Activated CD4-positive, alpha-beta T cell treated with anti-CD3 and anti-CD28 coated beads, Interleukin-2, amount 50 U/mL, for 1 hour (primary cell): ENCODE data around the gene RUBCN.

Experiments
- DNase-seq: peaks from one replicate; pipeline ENCODE4 v3.0.0-alpha.2; 2020

RUBCN gene

GRCh38 chr3:197736491-197737318 lies at the start of gene RUBCN:
Gene RUBCN (minus strand): TSS chr3:197736904. CDS start chr3:197736719, 185 bp downstream.
- DNase-seq = peak; percentile 89

GRCh38 chr3:197784019-197784585 lies 47.4 kb upstream of the RUBCN start:
- DNase-seq = no peak

GRCh38 chr3:197782230-197782629 lies 45.5 kb upstream of the RUBCN start:
- no peak for DNase-seq

- DNase-seq = no peak
Observed at GRCh38 chr3:197775317-197775716, 38.6 kb upstream of the RUBCN start.

GRCh38 chr3:197761784-197762183 lies 25.1 kb upstream of the RUBCN start:
- DNase-seq = no peak

GRCh38 chr3:197758512-197758911 lies 21.8 kb upstream of the RUBCN start:
- no peak for DNase-seq

- DNase-seq = no peak
Observed at GRCh38 chr3:197756704-197757103, 20.0 kb upstream of the RUBCN start.

DNA sequence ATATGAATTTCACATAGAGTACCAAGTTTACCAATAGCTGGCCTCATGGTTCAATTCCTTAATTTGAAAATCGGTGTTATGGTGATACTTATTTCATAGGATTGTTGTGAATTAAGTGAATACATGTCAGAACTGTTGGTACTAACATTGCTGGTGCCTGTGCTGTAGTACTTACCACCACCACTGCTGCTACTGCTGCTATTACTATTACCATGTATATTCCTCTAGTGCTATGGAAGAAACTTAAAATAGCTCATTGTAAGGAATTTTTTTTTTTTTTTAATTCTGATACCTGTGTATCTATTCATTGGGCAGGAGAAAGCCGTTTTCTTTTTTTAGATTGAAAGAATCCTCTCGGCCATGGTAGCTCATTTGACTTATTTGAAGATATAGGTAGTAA lies 16.6 kb upstream of the RUBCN start:
- no peak for DNase-seq

DNA sequence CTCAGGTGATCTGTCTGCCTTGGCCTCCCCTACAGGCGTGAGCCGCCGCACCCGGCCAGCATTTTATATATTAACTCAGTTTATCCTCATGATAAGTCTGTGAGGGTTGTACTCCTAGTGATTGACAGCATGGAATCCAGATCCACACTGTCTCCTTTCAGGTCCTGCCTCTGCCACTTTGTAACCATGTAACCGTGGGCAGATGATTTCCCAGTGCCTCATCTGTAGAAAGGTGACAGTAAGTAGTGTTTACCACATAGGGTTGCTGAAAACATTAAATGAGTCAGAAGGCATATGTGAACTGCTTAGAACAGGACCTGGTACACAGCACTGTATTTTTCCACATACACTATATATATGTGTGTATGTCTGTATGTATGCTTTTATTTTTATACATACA lies 15.4 kb upstream of the RUBCN start:
- no peak for DNase-seq

- DNase-seq = peak; percentile 31
Observed at GRCh38 chr3:197750858-197751737, 14.4 kb upstream of the RUBCN start.

- peak; percentile 52 for DNase-seq
Observed at GRCh38 chr3:197750396-197750831, 13.7 kb upstream of the RUBCN start.

DNA sequence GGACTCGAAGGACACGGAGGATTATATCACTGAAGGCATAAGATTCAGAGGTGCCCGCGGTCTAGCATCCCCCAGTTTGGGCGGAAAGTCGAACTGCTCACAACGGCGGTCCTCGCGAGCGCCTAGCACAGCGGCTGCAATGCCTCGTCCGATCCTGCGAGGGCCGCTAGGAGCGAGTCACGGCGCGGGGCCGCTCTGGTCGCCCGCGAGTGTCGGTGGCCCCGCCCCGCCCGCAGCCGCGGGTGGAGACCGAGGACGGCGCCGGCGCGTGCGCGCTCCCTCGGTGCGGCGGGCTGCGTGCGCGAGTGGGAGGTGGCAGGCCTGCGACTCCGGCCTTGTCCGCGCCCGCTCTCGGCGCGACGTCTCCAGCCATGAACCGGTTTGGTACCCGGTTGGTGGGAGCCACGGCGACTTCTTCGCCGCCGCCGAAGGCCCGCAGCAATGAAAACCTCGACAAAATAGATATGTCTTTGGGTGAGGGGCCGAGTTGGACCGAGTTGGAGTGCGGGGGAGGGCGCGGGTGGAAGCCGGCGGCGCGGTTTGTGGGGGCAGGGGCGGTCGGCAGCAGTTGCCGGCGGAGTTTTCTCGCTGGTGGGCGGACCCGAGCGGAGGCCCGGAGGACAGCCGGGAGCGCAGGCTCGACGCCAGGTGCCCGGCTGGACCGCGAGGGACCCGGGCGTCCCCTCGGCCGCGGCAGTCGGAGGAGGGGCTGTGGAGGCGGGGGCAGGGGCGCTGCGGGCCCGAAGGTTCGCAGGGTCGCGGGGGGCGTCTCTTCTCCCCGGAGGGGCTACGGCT lies 13.1 kb upstream of the RUBCN start, which contains the start of gene FYTTD1:
FYTTD1 (plus strand) TSS at position 283 of the 795 bp plus-strand sequence; CDS start at position 372, 89 bp downstream.
- peak; percentile 85 for DNase-seq

DNA sequence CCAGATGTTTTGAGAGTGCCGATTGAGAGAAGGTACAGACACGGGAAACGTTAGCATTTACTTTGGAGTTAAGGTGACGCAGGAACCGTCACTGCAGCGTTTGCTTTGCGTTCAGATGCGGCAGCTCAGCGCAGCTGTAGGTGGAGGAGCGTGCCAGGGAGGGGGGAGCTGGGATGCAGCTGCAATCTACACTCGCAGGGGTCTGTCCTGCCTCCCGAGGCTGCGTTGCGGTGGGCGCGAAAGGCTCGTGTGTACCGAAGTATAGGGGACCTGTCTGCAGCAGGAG lies 12.6 kb upstream of the RUBCN start:
- peak; percentile 62 for DNase-seq

GRCh38 chr3:197748597-197749314 lies 12.1 kb upstream of the RUBCN start:
- no peak for DNase-seq

GRCh38 chr3:197746801-197747237 lies 10.1 kb upstream of the RUBCN start:
- no peak for DNase-seq

GRCh38 chr3:197746209-197746608 lies 9.5 kb upstream of the RUBCN start:
- no peak for DNase-seq

DNA sequence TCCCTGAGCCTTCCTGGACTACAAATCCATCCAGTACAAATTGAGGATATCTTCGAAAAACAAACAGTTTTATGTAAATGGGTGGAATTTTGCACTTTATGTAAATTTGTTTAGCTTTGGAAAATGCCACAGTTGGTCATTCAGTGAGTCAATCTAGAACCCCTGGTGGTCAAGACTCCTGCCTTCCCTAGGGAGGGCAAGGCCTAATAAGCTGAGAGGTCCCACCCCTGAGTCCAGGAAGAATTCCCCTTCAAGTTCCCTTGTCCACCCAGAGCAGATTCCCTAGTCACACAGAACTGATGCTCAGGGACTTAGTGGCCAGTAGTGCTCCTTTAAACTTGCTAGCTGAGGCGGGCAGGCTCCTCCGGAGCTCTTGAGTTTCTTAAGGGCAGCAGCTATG lies 6.1 kb upstream of the RUBCN start:
- no peak for DNase-seq

- DNase-seq = no peak
Observed at GRCh38 chr3:197737749-197738462, 1.2 kb upstream of the RUBCN start.

- no peak for DNase-seq
Observed at GRCh38 chr3:197737319-197737649, 580 bp upstream of the RUBCN start.

DNA sequence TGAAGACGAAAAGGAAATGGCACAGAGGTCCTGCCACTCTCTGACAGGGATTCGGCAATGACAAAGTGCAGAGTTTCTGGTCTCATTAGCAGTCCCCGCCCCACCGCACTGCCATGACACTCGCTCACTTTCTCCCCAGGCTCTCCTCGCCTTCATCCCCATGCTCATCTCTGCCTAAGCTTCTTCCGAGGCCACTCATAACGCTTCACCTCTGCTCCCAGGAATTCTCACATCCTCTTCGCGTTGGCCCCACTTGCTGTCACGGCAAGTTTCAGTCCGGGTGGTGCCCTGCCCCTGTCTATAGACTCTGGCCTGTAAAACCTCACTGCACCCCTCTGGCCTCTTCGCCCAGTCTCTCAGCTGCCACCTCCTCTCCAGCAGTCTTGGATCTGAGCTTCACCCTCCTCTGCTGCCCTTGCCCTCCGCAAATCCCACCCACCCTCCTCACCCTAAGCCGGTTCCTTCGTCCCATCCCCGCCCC lies 654 bp downstream of the RUBCN start:
- peak; percentile 36 for DNase-seq

- no peak for DNase-seq
Observed at GRCh38 chr3:197734667-197735318, 1.9 kb downstream of the RUBCN start.
